H1 (cell line): ENCODE results near the gene SMYD3.

Experiments
- CHD2 ChIP-seq: IDR thresholded peaks from 2 replicates; pipeline ENCODE4 v1.6.1; 2012; ENCODE audit warnings: low read length, improper control_type of control experiment
- CREB1 ChIP-seq: IDR thresholded peaks from 2 replicates; pipeline ENCODE4 v1.6.1; 2012; ENCODE audit warnings: inconsistent platforms
- EP300 ChIP-seq, 2 experiments: IDR thresholded peaks; 1 replicate in 1 of 2; 2 replicates in 1 of 2; pipeline ENCODE4 v1.6.1; 2011 to 2012; ENCODE audit warnings: low read depth in 2 of 2, low read length in 2 of 2, mild to moderate bottlenecking in 2 of 2, borderline replicate concordance in 1 of 2, inconsistent platforms in 1 of 2, moderate library complexity in 1 of 2
- JUND ChIP-seq: IDR thresholded peaks from 2 replicates; pipeline ENCODE4 v1.6.1; 2011; ENCODE audit warnings: mild to moderate bottlenecking, improper control_type of control experiment, low read length
- KDM4A ChIP-seq: IDR thresholded peaks from one replicate; pipeline ENCODE4 v1.7.1; 2012; ENCODE audit warnings: low read depth, mild to moderate bottlenecking, moderate library complexity, low read length, inconsistent platforms; ENCODE audit not compliant: severe bottlenecking
- MAFK ChIP-seq: IDR thresholded peaks from 2 replicates; pipeline ENCODE4 v1.6.1; 2012; ENCODE audit warnings: low read depth, mild to moderate bottlenecking, improper control_type of control experiment, low read length
- POU5F1 ChIP-seq: IDR thresholded peaks from 2 replicates; pipeline ENCODE4 v1.6.1; 2011; ENCODE audit warnings: low read depth, mild to moderate bottlenecking, low read length, moderate library complexity
- RAD21 ChIP-seq, 2 experiments: IDR thresholded peaks in 1 of 2; conservative IDR thresholded peaks in 1 of 2; 2 replicates each; pipeline ENCODE4 v1.6.1; 2011; ENCODE audit warnings: low read depth in 2 of 2, low read length in 2 of 2, improper control_type of control experiment in 1 of 2, inconsistent platforms in 1 of 2, mild to moderate bottlenecking in 1 of 2, moderate library complexity in 1 of 2
- RFX5 ChIP-seq: IDR thresholded peaks from 2 replicates; pipeline ENCODE4 v1.6.1; 2011; ENCODE audit warnings: low read depth, low read length, improper control_type of control experiment, borderline replicate concordance
- RXRA ChIP-seq: IDR thresholded peaks from 2 replicates; pipeline ENCODE4 v1.6.1; 2011; ENCODE audit warnings: low read depth, mild to moderate bottlenecking, low read length, moderate library complexity; ENCODE audit not compliant: insufficient read depth
- TBP ChIP-seq: IDR thresholded peaks from 2 replicates; pipeline ENCODE4 v1.6.1; 2011; ENCODE audit warnings: low read depth, low read length, improper control_type of control experiment
- YY1 ChIP-seq: IDR thresholded peaks from 2 replicates; pipeline ENCODE4 v1.6.1; 2011; ENCODE audit warnings: low read depth, mild to moderate bottlenecking, low read length
- TF ChIP-seq, protein P1 (sequence below), 3 experiments: IDR thresholded peaks; 1 replicate in 2 of 3; 2 replicates in 1 of 3; pipeline versions ENCODE4 v1.5.1 to v1.6.1; 2011; ENCODE audit warnings: low read length in 3 of 3, mild to moderate bottlenecking in 3 of 3, inconsistent platforms in 2 of 3, low read depth in 1 of 3, moderate library complexity in 1 of 3; ENCODE audit not compliant: insufficient read depth in 1 of 3; ENCODE audit errors: control extremely low read depth in 1 of 3
- TF ChIP-seq, protein P2 (sequence below): IDR thresholded peaks from 2 replicates; pipeline ENCODE4 v1.6.1; 2012; ENCODE audit warnings: low read length, inconsistent platforms

DNA sequence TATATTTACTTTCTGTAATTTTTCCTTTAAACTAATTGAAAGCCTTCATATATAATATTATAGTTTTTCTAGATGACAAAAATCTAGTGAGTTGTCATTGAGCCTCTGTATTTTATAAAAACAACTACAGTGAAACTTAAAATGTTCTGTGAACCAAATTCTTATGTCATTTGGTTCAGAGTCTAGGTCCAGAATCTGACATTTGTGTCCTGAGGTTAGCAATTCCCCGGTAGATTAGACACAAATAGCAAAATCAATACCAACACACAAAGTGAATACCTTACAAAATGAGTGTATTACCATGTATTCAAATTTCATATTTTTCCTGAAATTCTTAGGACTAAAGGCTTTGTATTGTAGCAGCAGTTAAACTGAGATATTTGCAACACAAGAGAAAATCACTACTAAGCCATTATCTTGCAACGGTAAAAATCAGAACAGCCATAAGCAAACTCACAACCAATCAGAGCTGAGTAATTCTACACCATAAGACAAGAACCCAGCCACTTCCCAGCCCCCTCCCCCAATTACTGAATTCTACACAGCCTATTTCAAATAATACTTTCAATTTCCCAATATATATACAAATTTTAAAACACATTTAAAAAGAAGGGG is 573.5 kb downstream of the SMYD3 start:
- TF ChIP-seq KDM4A, result no peak
- no peak for TF ChIP-seq POU5F1
- TF ChIP-seq, protein P1, sequence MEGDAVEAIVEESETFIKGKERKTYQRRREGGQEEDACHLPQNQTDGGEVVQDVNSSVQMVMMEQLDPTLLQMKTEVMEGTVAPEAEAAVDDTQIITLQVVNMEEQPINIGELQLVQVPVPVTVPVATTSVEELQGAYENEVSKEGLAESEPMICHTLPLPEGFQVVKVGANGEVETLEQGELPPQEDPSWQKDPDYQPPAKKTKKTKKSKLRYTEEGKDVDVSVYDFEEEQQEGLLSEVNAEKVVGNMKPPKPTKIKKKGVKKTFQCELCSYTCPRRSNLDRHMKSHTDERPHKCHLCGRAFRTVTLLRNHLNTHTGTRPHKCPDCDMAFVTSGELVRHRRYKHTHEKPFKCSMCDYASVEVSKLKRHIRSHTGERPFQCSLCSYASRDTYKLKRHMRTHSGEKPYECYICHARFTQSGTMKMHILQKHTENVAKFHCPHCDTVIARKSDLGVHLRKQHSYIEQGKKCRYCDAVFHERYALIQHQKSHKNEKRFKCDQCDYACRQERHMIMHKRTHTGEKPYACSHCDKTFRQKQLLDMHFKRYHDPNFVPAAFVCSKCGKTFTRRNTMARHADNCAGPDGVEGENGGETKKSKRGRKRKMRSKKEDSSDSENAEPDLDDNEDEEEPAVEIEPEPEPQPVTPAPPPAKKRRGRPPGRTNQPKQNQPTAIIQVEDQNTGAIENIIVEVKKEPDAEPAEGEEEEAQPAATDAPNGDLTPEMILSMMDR (IDR thresholded peaks at IDR 0.05; ENCODE audit: control extremely low read depth in 1 of 3, insufficient read depth in 1 of 3, low read depth in 1 of 3, low read length in 3 of 3), result no peak
- no peak for TF ChIP-seq YY1
- TF ChIP-seq CHD2, result no peak
- no peak for TF ChIP-seq TBP
- TF ChIP-seq, protein P2, sequence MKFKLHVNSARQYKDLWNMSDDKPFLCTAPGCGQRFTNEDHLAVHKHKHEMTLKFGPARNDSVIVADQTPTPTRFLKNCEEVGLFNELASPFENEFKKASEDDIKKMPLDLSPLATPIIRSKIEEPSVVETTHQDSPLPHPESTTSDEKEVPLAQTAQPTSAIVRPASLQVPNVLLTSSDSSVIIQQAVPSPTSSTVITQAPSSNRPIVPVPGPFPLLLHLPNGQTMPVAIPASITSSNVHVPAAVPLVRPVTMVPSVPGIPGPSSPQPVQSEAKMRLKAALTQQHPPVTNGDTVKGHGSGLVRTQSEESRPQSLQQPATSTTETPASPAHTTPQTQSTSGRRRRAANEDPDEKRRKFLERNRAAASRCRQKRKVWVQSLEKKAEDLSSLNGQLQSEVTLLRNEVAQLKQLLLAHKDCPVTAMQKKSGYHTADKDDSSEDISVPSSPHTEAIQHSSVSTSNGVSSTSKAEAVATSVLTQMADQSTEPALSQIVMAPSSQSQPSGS, result no peak
- TF ChIP-seq MAFK, result no peak
- TF ChIP-seq CREB1, result no peak
- TF ChIP-seq JUND, result no peak
- TF ChIP-seq RFX5, result no peak
- TF ChIP-seq EP300 (IDR thresholded peaks at IDR 0.05; ENCODE audit: borderline replicate concordance in 1 of 2, low read depth in 2 of 2, low read length in 2 of 2), result no peak
- TF ChIP-seq RAD21 (IDR thresholded peaks at IDR 0.05 in 1 of 2, conservative IDR thresholded peaks at IDR 0.05 in 1 of 2; ENCODE audit: low read depth in 2 of 2, low read length in 2 of 2), result no peak
- TF ChIP-seq RXRA, result no peak
